Sigmoid colon (tissue), 7 donors: ENCODE data around the gene TRPV3. TPM values are rescaled to one million over a fixed set of nuclear protein-coding genes. Genes with fewer than 3 reads are reported as not detected.

ENCODE experiments used
- DNase-seq: peaks from one replicate; pipeline ENCODE4 v3.0.0-alpha.2; 2019
- H3K27ac ChIP-seq, 4 donors: fragments of 200-600 bp; sonication (generic); one replicate each; pipeline ENCODE4 v1.5.1; 2016 to 2019; ENCODE audit warnings: mild to moderate bottlenecking in 1 of 4
- H3K27me3 ChIP-seq, 3 donors: fragments of 200-600 bp; sonication (generic); one replicate each; pipeline ENCODE4 v1.5.1; 2019; ENCODE audit warnings: mild to moderate bottlenecking in 1 of 3
- H3K36me3 ChIP-seq, 4 donors: fragments of 200-600 bp; sonication (generic); one replicate each; pipeline ENCODE4 v1.5.1; 2016 to 2019
- H3K4me1 ChIP-seq, 4 donors: fragments of 200-600 bp; sonication (generic); one replicate each; pipeline ENCODE4 v1.5.1; 2017 to 2019
- H3K4me3 ChIP-seq, 4 donors: fragments of 200-600 bp; sonication (generic); one replicate each; pipeline ENCODE4 v1.5.1; 2017 to 2019; ENCODE audit warnings: mild to moderate bottlenecking in 2 of 4, moderate library complexity in 1 of 4
- H3K9me3 ChIP-seq, 4 donors: fragments of 200-600 bp in 3 of 4; sonication (generic) in 3 of 4; one replicate each; pipeline versions ENCODE4 v1.5.1 to v1.6.1; 2013 to 2019
- CTCF ChIP-seq, 4 experiments: fragments of 450-650 bp in 3 of 4; fragments of 200-600 bp in 1 of 4; IDR thresholded peaks; one replicate each; pipeline ENCODE4 v1.5.1; 2016 to 2019; ENCODE audit warnings: antibody characterized with exemption in 4 of 4, mild to moderate bottlenecking in 3 of 4, moderate library complexity in 2 of 4
- EP300 ChIP-seq, 4 donors: sonication (generic); formaldehyde crosslinking; IDR thresholded peaks; one replicate each; pipeline ENCODE4 v1.6.1; 2017; ENCODE audit warnings: antibody characterized with exemption in 4 of 4
- POLR2A ChIP-seq, 2 donors: fragments of 450-650 bp; IDR thresholded peaks; one replicate each; pipeline ENCODE4 v1.6.1; 2016; ENCODE audit warnings: antibody characterized with exemption in 2 of 2, mild to moderate bottlenecking in 2 of 2, moderate library complexity in 2 of 2
- POLR2AphosphoS5 ChIP-seq, 4 donors: sonication (generic); formaldehyde crosslinking; IDR thresholded peaks; one replicate each; pipeline ENCODE4 v1.6.1; 2017; ENCODE audit warnings: antibody characterized with exemption in 4 of 4
- WGBS, 2 donors: extraction: QIAGEN DNeasy Blood & Tissue Kit; methylation state at CpG; one replicate each; pipeline ENCODE4 v1.1.7; 2013; 5-methylcytosine and 5-hydroxymethylcytosine counted together
- intact Hi-C: fragments of 100-400 bp; cut with DNase I; formaldehyde crosslinking; loops from one replicate; pipeline ENCODE4 v1.15.1; 2023
- polyA plus RNA-seq, 3 donors: library from polyadenylated mRNA; stranded (reverse); fragments of 200-250 nt; gene quantifications; one replicate each; pipeline ENCODE4 v1.2.3, GENCODE V29; 2013
- total RNA-seq, 4 donors: library from RNA; depleted of rRNA; stranded (reverse); fragments of >200 nt; gene quantifications; one replicate each; pipeline ENCODE4 v1.1.0, GENCODE V29; 2016
- donor health status: healthy with polysubstance abuse.
- donor health status: Bipolar disorder and iron deficiency.
- donor health status: healthy.

Gene TRPV3
- total and polyA plus RNA-seq, 7 donors, result 0.14 to 3.3 (median 1.8) TPM

- H3K36me3 ChIP-seq, result no peaks in the 10 kb centered on the region
- peaks cover 0 to 26% (median 12%) of the 10 kb centered on the region in 3 donors for H3K27me3 ChIP-seq
- H3K4me3 ChIP-seq, result no peak overlapping the region
- no peak for TF ChIP-seq POLR2A (IDR thresholded peaks at IDR 0.05)
- TF ChIP-seq CTCF (IDR thresholded peaks at IDR 0.05), result no peak
- TF ChIP-seq EP300 (IDR thresholded peaks at IDR 0.05), result no peak
- TF ChIP-seq POLR2AphosphoS5 (IDR thresholded peaks at IDR 0.05), result no peak
- H3K27ac ChIP-seq, result no peak overlapping the region
- DNase-seq, result no peak
- no peaks in the 10 kb centered on the region for H3K4me1 ChIP-seq
- H3K9me3 ChIP-seq, result no peaks in the 10 kb centered on the region
- intact Hi-C loops, result no loop called here
- WGBS, 2 donors, result 89 to 93% methylated on average over 7 of the region's 7 CpGs
These were observed 4.7 kb downstream of the TRPV3 start for GRCh38 chr17:3552916-3553315.

DNA sequence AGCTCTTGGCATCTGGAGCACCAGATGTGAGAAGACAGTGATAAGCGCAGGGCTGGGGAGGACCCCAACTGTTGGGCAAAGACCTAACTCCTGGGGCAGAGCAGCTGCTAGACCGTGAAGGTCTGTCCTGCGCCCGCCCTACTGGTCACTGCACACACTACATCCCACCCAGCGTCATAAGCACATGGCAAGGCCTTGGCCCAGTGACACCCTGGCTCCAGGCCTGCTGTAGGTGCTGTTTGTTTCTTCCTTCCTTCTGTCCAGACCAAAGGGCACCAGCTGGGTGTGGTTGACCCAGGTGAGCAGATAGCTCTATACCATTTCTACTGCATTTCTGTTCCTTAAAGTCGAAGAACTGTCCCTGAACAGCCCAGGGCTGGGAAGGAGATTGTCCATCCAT lies 6.4 kb downstream of the TRPV3 start:
- WGBS, 2 donors, result 61 to 83% methylated on average over 6 of the region's 6 CpGs
- Histone ChIP-seq H3K4me3 (no peak overlapping the region), H3K36me3 (no peaks in the 10 kb centered on the region), H3K9me3 (no peaks in the 10 kb centered on the region), H3K27me3 (peaks cover 0 to 16% (median 12%) of the 10 kb centered on the region in 3 donors), H3K4me1 (no peaks in the 10 kb centered on the region), H3K27ac (no peak overlapping the region)
- intact Hi-C loops, result no loop called here
- TF ChIP-seq CTCF (IDR thresholded peaks at IDR 0.05), result no peak
- no peak for TF ChIP-seq POLR2A (IDR thresholded peaks at IDR 0.05)
- no peak for TF ChIP-seq POLR2AphosphoS5 (IDR thresholded peaks at IDR 0.05)
- no peak for TF ChIP-seq EP300 (IDR thresholded peaks at IDR 0.05)
- no peak for DNase-seq

DNA sequence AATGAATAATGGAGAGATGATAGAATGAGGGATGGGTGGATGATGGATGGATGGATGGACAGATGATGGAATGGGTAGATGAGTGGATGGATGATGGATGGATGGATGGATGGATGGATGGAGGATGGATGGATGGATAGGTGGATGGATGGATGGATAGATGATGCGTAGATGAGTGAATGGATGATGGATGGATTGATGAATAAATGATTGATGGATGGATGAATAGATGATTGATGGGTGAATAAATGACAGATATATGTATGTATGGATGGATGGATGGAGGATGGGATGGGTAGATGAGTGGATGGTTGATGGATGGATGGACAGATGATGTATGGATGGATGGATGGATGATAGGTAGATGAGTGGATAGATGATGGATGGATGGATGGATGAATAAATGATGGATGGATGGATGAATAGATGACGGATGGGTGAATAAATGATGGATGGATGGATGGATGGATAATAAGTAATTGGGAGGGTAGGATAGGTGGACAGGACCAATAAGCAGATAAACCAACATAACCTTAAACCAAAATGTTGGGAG lies 7.9 kb downstream of the TRPV3 start:
- TF ChIP-seq POLR2AphosphoS5 (IDR thresholded peaks at IDR 0.05), result no peak
- no peak for TF ChIP-seq POLR2A (IDR thresholded peaks at IDR 0.05)
- no peak for TF ChIP-seq EP300 (IDR thresholded peaks at IDR 0.05)
- TF ChIP-seq CTCF (IDR thresholded peaks at IDR 0.05), result no peak
- no peak for DNase-seq
- intact Hi-C loops, result no loop called here
- Histone ChIP-seq H3K36me3 (no peaks in the 10 kb centered on the region), H3K4me3 (no peak overlapping the region), H3K27ac (no peak overlapping the region), H3K4me1 (no peaks in the 10 kb centered on the region), H3K27me3 (peaks cover 0 to 11% (median 8%) of the 10 kb centered on the region in 3 donors), H3K9me3 (no peaks in the 10 kb centered on the region)
- WGBS, 2 donors, result 95 to 98% methylated on average over 2 of the region's 2 CpGs

DNA sequence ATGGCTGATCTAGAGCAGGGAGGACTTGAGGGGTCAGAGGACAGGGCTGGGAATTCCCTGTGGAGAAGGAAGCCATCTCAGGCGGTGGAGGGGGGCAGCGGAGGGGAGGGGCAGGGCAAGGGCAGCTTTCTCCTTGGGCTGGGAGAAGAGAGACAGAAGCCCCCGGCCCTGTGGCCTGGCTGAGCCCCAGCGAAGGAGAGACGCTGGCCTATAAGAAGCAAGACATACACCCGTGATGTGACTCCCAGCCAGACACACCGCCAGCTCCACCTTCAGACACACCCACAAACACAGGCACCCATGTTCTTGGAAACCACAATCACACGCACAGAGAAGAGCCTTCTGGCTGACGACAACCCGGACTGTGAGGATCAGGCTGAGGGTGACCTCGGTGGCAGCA lies 10.0 kb downstream of the TRPV3 start:
- Histone ChIP-seq H3K4me3 (no peak overlapping the region), H3K4me1 (no peaks in the 10 kb centered on the region), H3K9me3 (no peaks in the 10 kb centered on the region), H3K27ac (no peak overlapping the region), H3K36me3 (no peaks in the 10 kb centered on the region), H3K27me3 (no peaks in the 10 kb centered on the region)
- no peak for DNase-seq
- WGBS, 2 donors, result 55 to 80% methylated on average over 11 of the region's 11 CpGs
- intact Hi-C loops, result no loop called here
- no peak for TF ChIP-seq CTCF (IDR thresholded peaks at IDR 0.05)
- TF ChIP-seq POLR2AphosphoS5 (IDR thresholded peaks at IDR 0.05), result no peak
- no peak for TF ChIP-seq POLR2A (IDR thresholded peaks at IDR 0.05)
- TF ChIP-seq EP300 (IDR thresholded peaks at IDR 0.05), result no peak

DNA sequence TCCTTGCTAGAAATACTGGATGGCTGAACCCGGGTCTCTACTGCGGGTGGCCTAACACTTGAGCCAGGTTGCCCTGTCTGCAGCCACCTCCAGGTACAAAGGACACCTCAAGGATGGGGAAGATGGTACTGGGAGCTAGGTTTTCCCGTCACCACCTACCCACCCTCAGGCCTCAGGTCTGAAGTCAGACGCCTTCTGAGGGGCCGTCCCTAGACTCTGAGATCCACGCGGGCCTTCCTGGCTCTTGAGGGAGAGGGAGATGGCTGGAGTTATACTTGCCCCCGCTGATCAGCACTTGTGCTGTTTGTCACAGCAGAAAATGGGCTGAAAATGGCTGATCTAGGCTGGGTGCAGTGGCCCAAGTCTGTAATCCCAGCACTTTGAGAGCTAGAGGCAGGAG lies 10.6 kb downstream of the TRPV3 start:
- 96% methylated on average over 8 of the region's 8 CpGs for WGBS, 2 donors
- no peaks in the 10 kb centered on the region for H3K27me3 ChIP-seq
- TF ChIP-seq CTCF (IDR thresholded peaks at IDR 0.05) (no peak), POLR2A (IDR thresholded peaks at IDR 0.05) (no peak), EP300 (IDR thresholded peaks at IDR 0.05) (no peak), POLR2AphosphoS5 (IDR thresholded peaks at IDR 0.05) (no peak)

More for the DNA sequence above, 10.6 kb downstream of the TRPV3 start:
- H3K27ac ChIP-seq, result no peak overlapping the region
- H3K36me3 ChIP-seq, result no peaks in the 10 kb centered on the region
- DNase-seq, result no peak
- intact Hi-C loops, result no loop called here
- H3K4me3 ChIP-seq, result no peak overlapping the region
- no peaks in the 10 kb centered on the region for H3K4me1 ChIP-seq
- no peaks in the 10 kb centered on the region for H3K9me3 ChIP-seq
